HG02852 (cell line): ENCODE measurements around the gene GPC3.

ENCODE experiments used
- ATAC-seq: cut with Tn5 transposase; IDR thresholded peaks from one replicate; pipeline ENCODE4 v1.9.1; 2021; ENCODE audit warnings: mild to moderate bottlenecking, moderate library complexity; ENCODE audit not compliant: unreplicated experiment

Gene GPC3

DNA sequence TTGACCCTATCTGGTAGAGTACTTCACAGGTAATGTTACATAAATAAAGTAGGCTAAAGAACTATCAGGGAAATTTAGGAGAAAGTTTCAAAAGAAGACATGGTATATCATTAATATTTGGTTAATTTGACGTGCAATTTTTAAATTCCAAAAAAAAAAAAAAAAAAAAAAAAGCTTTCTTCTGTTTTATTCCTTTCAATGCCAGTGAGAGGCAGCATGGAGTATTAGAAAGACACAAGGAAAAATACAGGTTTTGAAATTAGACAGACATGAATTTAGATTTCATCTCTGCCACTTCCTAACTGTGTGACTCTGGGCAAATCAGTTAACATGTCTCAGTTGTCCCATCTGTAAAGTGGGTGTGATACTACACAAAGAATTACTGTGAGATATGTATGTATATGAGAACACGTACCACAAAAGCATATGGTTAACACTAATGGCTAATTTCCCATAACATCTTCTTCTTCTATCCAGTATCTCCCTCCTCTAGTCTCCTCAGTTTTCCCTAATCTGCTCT, 132.5 kb downstream of the GPC3 start:
- ATAC-seq, result no peak

DNA sequence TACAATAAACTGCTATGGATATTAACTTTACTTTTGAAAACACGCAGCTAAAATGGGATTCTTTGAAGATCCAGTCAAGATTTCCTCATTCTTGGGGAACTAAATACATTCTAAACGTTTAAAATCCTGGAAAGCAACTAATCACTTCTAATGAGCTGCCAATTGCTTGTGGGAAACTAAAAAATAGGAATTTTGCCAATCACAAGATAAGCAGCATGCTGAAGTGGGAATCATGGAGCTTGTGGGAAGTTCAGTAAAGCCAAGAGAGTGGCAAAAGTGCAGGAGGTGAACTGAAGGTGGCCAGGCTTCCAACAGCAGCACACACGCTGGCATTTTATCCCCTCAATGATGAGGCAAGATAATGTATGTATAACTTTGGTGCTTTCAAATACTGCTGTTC, 133.0 kb downstream of the GPC3 start:
- ATAC-seq, result no peak

DNA sequence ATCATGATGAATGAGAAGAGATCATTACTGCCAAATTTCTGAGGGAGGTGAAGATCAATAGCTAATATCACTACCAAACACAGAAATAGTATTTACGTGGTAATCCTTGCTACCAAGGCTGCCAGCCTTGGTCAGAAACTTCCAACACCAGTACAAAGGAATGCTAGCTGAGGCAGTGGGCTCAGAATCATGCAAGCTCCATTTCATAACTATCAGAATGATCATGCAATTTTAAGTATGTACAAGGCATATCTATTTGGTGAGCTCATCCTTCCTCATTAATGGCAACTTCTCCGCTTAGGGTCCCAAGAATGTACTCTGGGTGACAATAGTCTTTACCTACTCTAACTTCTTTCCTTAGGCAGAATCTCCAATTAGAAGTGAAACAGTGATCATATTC, 135.0 kb downstream of the GPC3 start:
- ATAC-seq, result no peak

DNA sequence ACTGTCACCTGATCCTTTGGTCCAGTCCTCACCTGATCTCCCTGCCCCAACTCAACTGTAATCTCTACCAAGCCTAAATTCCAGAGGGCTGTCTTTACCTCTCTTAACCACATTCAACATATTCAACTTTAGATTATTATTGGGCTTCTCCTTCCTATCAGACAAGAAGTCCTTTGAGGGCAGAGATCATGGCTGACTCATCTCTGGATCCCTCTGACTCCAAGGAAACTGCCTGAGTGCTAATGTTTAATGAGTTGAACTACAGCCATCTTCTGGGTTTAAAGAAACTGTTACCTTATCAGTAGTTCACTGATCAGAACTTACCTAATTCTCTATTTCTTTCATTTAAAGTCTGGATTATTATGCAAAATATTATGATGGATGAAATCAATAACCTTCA, 135.7 kb downstream of the GPC3 start:
- no peak for ATAC-seq

DNA sequence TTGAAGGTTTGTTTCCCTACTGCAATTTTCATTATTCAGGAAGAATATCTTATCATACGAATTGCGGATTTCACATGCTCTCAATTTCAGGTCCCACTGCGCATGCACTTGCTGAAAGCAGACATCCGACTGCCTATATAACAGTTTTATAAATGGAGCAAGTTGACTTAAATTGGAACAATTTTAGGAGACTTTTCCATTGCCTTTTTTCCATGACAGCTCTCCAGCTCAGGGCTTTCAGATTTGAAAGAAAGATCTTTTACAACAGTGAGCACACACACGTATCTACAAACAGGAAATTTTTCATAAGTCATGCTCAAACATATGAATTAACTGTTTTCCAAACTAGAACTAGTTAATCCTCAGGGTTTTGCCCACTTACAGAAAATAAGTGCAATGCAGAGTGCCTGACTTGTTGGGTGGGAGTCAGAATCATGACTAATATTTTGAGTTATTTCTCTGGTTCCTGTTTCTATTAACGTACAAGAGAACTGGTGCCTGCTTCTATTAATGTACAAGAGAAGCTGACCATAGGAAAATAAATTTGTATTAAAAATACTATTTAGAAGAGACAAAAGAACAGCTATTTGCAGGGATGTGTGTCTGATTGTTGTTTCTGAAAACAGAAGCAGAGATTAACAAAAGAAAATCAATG, 137.9 kb downstream of the GPC3 start:
- ATAC-seq, result no peak

DNA sequence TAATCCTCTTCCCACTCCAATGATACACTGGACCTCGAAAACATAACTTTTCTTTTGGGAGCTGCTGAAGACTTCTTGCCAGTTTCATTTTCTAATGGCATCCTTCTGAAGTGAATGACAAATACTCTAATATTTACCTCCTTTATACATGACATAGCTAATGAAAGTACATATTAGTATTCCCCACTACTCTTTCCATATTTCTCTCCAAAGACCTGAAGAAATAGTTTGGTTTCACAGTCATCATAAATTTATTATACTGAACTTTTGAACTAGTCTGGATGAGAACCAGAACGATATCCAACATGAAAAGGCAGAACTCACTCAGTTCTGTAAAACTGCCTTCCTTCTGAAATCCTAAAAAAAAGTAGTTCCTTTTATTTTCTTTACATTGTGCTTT, 139.1 kb downstream of the GPC3 start:
- ATAC-seq, result no peak

DNA sequence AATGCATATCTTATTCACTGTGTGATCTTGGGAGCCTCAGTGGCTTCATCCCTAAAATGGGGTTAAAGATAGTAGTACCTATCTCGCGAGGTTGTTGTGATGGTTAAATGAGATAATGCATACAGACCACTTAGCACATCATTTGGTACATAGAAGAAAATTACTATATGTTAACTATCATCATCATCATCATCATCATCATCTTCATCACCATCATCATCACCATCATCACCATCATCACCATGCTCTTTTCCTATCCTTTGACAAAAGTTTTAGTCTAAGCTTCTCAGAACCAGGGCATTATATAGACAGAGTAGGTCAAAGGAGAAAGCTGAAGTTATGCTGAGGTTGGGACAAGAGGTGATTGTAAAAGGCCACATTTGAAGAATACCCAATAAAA, 145.0 kb downstream of the GPC3 start:
- ATAC-seq, result no peak

DNA sequence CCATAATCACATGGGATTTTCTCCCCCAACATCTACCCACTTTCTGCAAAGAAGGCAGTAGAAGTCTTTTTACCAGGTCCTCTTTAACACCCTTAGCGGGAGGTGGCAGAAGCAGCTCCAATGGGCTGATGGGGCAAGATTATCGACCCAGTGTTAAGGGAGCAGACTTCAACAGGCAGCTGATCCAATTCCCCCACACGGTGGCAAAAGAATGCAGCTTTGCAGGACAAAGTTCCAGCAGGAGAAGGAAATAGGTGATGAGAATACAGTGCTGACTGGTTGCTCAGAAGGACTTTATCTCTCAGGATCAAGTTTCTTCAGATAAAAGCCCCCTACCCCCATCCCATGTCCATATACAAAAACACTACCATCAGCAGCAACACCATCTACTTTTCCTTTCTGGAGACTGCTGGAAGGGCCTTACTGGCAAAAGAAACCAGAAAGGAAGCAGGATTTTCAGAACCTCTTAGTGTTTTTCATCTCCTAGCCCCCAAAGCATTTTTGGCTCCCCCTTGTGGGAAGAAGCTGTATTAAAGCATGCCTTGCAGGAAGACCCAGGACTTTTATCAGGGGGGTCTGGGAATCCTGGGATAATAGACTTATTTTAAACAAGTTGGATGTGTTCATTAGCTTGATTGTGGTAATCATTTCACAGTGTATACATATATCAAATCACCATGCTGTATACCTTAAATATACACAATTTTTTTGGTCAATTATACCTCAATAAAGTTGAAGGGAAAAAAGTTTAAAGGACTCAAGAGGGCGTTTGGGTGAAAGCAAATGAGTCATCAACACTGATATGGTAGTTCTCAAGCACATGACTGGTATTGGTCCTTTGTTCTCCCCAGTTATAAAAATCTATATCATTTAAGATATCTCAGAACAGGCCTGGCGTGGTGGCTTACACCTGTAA, 146.4 kb downstream of the GPC3 start:
- ATAC-seq, result no peak

DNA sequence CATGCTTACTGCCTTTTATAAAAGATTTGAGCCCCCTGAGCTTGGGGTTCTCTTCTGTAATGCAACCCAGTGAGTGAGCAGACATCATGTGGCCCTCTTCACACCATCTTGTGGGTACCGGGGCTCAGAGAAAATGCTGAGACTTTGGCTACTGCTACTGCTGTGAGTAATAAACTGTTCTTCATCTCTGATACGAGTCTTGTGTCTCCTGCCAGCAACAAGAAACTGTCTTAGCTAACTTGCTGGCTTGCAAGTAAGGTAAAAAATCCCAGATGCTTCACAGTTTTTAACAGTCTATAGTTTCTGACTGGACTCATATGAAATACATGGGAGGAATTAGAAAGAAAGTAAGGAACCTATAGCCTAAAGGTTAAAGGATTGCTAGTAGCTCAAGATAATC, 148.3 kb downstream of the GPC3 start:
- ATAC-seq, result no peak

DNA sequence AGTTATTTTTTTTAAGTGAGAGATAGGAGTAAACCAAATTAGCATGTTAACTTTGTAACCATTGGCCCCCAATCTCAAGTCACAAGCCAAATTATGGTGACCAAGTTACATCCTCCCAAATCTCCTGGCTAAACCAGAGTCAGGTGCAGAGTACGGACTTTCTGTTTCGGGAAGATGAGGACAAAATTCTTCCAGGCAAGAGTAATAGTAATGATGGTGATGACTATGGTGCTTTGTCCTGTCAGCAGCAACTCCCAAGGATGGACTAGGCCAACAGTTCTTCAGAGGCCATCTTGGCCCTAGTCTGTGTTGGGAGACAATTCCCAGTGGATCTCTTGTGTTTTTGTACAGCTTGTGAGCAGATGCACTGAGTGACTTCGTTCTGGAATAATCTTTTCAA, 148.8 kb downstream of the GPC3 start:
- no peak for ATAC-seq

DNA sequence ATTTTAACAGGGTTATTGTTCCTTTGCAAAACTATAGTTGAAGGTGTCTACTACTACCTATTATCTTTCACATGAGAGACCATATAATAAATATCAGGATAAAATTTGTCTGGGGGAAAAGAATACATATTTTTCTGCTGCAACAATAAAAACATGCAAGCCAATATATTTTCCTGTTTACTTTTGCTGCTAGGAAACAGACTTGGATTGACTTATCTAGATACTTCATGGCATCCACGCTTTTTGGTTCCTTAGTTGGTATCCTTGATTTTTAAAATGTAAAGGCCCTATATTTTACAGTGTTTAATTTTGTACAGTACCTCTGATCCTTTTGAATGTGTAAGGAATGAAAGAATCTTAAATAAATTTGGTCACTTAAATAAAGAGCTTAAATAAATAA, 150.6 kb downstream of the GPC3 start:
- no peak for ATAC-seq

DNA sequence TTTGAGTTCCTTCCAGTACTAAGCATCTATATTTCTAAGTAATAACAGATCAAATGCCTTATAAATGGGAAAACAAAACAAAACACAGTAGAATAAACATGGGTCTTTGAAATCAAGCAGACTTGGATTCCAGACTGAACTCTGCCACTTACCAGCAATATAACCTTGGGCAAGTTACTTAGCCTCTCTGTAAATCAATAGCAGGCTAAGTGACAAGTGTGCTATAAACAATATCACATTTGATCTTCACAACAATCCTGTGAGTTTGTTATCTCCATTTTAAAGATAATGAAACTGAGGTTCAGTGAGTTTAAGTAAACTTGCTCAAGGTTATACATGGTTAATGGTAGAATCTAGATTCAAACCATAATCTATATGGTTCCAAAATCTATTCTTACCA, 165.8 kb downstream of the GPC3 start:
- no peak for ATAC-seq

DNA sequence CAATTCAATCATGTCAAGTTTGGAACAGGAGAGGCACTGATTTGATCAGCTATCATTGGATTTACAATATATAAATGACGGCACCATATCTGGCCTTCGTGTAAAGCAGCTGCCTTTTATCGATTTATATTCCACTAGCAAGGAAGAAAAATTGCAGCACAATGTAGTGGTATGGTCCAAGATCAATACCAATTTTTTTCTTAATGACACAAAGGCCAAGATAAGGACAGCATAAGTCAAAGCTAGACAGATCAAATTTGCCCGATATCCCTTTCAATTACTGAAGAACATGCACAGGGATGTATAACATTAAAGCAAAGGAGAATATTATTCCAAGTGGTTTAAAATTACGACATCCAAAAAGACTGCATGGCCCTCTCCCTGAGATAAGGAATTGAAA, 167.4 kb downstream of the GPC3 start:
- no peak for ATAC-seq

DNA sequence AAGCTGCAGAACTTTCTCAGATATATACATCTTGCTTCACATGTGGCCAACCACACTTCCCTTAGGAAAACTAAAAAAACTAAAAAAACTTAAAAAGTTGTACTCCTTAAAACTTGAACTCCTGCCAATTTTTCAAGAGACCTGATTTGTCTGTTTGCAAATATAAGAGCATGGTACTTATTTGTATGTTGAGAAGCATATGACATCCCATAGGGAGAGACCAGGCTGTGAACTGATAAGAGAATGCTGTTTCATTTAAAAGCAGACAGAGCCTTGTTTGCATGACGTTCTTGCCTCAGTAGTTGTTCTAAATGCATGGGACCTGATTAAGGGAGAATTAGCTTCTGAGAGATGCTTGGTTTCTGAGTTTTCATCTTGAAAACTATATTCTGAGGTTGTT, 169.9 kb downstream of the GPC3 start:
- no peak for ATAC-seq

DNA sequence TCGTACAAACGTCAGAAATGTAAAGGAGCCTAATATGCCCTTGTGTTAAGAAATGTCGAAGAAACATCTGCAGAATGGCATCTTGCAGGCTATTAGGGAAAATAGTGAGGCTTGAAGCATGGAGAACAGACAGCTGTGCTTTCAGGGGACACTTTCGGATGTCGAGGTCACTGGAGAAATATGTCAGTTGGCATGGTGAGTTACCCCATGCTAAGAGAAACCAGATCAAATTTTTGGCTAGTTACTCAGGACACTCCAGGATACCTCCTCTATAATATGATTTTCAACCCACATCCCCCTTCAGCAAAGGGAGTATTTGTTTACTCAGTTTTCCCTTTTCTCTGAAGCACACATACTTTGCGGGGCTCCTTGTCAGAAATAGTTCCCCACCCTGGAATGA, 171.4 kb downstream of the GPC3 start:
- ATAC-seq, result no peak

DNA sequence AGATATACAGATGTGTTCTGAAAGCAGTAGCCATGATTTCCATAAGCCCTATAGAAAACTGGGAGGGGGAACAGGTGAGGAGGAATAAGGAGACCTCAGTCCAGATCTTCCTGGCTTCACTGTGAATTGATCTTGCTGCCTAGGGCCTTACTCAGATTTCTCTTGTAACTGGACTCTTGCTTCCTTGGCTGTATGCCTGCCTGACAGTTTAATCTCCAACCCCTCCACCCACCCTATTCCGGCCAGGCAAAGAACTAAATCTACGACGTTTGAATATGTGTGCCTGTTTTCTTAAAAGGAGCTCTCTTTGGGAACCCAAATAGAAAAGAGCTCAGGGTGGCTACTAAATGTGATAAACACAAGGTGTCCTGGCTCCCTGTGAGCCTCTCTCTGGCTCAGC, 173.0 kb downstream of the GPC3 start:
- ATAC-seq, result no peak

DNA sequence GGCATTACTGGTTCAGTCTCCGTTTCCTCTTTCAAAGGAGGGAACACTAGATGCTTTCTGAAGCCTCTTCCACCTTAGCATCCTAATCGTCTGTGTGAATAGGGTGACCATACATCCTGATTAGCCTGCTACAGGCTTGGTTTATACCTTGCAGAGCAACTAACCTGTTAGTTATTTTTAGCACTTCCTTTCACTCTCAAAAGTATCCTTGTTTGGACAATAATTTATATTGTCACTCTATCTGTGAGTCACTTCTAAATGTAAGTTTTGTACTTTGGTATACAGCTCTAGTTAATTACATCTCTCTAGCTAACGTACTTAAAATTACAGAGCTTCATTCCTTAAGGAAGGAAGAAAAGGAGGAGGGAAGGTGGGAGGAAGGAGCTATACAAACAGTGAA, 174.5 kb downstream of the GPC3 start:
- ATAC-seq, result no peak

DNA sequence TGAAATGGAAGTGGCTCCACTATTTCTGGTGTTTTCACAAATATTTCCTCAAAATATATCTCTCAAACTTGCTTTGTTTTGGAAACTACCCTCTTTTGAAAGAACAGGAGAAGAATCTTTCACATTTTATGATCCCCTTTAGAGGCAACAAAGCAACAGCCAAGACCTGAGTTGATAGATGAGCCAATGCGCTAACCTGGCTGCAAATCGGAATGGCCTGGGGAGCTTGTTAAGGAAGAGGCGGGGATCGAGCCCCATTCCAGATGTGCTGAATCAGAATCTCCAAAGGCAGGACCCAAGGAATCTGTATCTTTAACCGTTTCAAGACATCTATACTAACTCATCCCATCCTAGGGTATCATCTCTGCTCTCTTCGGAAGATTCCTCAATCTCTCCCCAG, 181.3 kb downstream of the GPC3 start:
- ATAC-seq, result no peak

DNA sequence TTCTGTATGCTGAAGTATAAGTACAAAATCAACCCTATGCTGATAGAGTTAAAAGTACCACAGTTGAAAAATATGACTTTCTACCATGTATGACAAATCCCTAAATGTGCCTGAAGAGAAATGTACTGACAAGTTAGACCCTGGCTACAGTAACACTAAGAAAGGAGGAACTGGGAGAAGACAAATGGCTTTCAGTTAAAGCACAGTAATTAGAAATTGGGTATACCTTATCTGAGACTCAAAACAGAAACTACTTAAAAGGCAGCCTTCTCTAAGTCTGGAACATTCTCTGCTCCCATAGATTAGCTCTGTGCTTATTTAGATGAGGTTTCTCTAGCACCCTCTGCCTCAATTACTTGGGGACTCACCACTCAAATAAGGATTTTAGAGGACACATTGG, 189.1 kb downstream of the GPC3 start:
- peak; percentile 54 for ATAC-seq

DNA sequence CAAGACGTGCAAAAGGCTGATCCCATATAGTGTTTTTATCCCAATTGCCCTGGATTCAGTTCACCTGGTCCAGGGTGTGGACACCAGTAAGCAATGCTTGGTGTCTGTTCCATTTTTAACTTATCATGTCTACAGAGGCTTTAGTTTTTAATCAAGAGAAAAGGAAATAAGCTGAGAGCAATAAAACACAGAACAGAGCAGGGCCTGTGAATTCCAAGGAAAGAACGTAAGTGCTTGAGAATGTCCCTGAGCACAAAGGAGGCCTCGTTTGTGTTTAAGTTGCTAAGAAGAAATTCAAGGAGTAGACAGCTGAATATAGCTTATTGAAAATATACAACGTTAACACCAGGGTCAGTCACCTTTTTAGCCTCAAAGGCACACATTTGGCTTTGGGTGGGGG, 191.3 kb downstream of the GPC3 start:
- no peak for ATAC-seq

DNA sequence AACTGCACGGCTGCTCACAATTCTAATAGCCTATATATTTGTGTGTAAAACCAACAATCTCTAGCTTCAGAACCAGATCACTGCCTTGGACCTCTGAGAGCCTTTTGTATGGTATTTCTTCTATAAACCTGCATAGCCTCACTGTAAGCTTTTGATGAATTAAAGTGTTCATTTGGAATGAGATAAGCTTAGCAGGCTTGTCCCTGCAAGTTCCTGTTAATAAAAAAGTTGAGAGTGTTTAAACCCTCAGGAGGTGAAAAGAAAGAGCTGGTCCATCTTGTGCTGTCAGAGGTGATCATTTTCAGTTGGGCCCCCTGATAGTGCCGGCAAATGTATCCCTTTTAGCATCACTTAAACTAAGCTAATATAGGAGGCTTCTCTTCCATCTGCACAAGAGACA, 191.8 kb downstream of the GPC3 start:
- no peak for ATAC-seq

DNA sequence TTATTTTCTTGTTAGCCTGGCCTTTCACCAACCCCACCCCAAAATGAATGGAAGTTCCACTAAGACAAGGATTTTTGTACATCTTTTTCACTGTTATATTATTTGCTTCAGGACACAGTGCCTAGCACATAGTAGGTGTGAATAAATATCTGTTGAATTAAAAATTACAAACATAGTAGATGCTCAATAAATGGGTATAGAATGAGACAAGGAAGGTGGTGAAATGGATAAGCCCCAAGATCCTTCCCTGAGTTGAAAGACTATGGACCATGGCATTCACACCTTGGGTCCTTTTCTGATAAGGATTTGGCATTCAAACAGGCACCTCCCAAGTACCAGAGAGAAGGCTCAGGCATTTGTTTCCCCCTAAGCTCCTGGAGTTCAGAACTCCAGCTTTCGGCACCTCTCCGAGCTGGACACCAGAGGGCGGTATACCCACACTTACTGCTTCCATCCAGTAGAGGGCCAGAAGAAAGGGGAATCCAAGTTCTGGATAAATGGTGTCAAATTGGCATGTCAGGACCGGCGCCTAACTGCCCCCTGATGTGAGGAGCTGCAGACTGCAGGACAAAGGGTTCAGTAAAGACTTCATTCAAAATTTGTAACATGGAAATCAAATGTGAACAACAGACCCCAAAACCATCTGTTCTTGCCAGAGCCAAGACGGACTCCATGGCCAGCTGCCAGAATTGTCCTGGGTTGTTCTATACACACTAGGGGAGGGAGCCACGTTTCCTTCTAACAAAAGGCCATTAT, 193.0 kb downstream of the GPC3 start:
- peak; percentile 80 for ATAC-seq
